Measurements from ENCODE around the gene ADGRA1.

Gene ADGRA1

GRCh38 chr10:133178357-133179127 lies 90.8 kb downstream of the ADGRA1 start:
- no peak for DNase-seq (ENCODE audit: low read depth)

GRCh38 chr10:133179128-133179520 lies 91.4 kb downstream of the ADGRA1 start:
- no peak for DNase-seq (ENCODE audit: low read depth)

- DNase-seq (ENCODE audit: low read depth) = no peak
These were observed 91.9 kb downstream of the ADGRA1 start for GRCh38 chr10:133179651-133180050.

GRCh38 chr10:133180192-133180964 lies 92.7 kb downstream of the ADGRA1 start:
- DNase-seq (ENCODE audit: low read depth) = no peak

GRCh38 chr10:133180965-133181639 lies 93.4 kb downstream of the ADGRA1 start:
- no peak for DNase-seq (ENCODE audit: low read depth)
